Nephron (organoid): ENCODE results near the gene COL26A1.

Source experiments
- H3K27ac Mint-ChIP-seq, 3 experiments: 2 replicates each; pipeline ENCODE4 v1.8.0; 2020; ENCODE audit warnings: mixed read lengths in 3 of 3, mild to moderate bottlenecking in 2 of 3, moderate library complexity in 1 of 3
- H3K27me3 Mint-ChIP-seq: 2 replicates; pipeline ENCODE4 v1.8.0; 2021; ENCODE audit warnings: low read depth, mild to moderate bottlenecking, moderate library complexity, mixed read lengths
- H3K36me3 Mint-ChIP-seq: 2 replicates; pipeline ENCODE4 v1.8.0; 2020; ENCODE audit warnings: low read depth, mixed read lengths
- H3K4me1 Mint-ChIP-seq: 2 replicates; pipeline ENCODE4 v1.8.0; 2020; ENCODE audit warnings: mixed read lengths
- H3K4me3 Mint-ChIP-seq, 3 experiments: 2 replicates each; pipeline ENCODE4 v1.8.0; 2020; ENCODE audit warnings: mild to moderate bottlenecking in 3 of 3, mixed read lengths in 3 of 3, moderate library complexity in 2 of 3
- H3K9me3 Mint-ChIP-seq: 2 replicates; pipeline ENCODE4 v1.8.0; 2020; ENCODE audit warnings: mixed read lengths
- TF ChIP-seq, protein P1 (sequence below), 3 experiments: fragments of 200-600 bp; sonication (generic); IDR thresholded peaks; one replicate each; pipeline ENCODE4 v1.5.0; 2021; ENCODE audit warnings: antibody characterized with exemption in 3 of 3; ENCODE audit not compliant: unreplicated experiment in 3 of 3

COL26A1 gene

DNA sequence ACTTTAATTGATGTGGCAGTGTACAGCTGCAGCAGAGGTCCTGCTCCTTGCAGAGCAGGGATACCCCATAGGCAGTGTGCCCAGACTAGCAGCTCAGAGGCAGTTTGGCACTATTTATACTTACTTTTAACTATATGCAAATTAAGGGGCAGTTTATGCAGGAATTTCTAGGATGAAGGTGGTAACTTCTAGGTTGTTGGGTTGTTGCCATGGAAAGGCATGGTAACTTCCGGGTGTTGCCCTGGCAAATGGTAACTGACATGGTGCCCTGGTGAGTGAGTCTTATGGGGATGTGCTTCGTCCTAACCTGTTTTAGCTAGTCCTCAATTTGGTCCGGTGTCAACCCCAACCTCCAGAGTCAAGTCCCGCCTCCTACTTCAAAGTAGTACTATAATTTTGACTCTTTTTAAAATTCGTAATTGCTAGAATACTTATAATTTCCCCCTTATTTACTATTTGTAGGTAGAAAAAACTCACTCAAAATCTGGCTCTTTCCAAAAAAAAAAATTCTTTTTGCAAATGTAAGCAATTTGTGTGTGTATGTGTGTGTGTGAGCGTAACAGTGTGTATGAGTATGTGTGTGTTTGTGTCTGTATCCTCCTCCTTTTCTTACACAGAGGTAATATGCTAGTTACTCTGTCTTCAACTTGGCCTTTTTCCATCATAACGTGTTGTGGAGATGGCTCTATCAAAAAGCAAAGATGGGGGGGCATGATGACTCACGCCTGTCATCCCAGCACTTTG is 5.9 kb downstream of the COL26A1 start:
- H3K36me3 Mint-ChIP-seq, result peaks cover 33% of the 10 kb centered on the region
- H3K4me1 Mint-ChIP-seq, result peaks cover 38% of the 10 kb centered on the region
- H3K27ac Mint-ChIP-seq, result no peak overlapping the region
- peaks cover 9% of the 10 kb centered on the region for H3K27me3 Mint-ChIP-seq
- H3K4me3 Mint-ChIP-seq, result no peak overlapping the region
- peaks cover 5% of the 10 kb centered on the region for H3K9me3 Mint-ChIP-seq
- TF ChIP-seq, protein P1, sequence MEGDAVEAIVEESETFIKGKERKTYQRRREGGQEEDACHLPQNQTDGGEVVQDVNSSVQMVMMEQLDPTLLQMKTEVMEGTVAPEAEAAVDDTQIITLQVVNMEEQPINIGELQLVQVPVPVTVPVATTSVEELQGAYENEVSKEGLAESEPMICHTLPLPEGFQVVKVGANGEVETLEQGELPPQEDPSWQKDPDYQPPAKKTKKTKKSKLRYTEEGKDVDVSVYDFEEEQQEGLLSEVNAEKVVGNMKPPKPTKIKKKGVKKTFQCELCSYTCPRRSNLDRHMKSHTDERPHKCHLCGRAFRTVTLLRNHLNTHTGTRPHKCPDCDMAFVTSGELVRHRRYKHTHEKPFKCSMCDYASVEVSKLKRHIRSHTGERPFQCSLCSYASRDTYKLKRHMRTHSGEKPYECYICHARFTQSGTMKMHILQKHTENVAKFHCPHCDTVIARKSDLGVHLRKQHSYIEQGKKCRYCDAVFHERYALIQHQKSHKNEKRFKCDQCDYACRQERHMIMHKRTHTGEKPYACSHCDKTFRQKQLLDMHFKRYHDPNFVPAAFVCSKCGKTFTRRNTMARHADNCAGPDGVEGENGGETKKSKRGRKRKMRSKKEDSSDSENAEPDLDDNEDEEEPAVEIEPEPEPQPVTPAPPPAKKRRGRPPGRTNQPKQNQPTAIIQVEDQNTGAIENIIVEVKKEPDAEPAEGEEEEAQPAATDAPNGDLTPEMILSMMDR (IDR thresholded peaks at IDR 0.05; ENCODE audit: unreplicated experiment in 3 of 3), result no peak

- Mint-ChIP-seq H3K27me3 (peaks cover 7% of the 10 kb centered on the region), H3K4me3 (no peak overlapping the region), H3K36me3 (peaks cover 29% of the 10 kb centered on the region), H3K9me3 (peaks cover 5% of the 10 kb centered on the region), H3K27ac (no peak overlapping the region), H3K4me1 (peaks cover 43% of the 10 kb centered on the region)
- TF ChIP-seq, protein P1 (IDR thresholded peaks at IDR 0.05; ENCODE audit: unreplicated experiment in 3 of 3), result no peak
Measured at GRCh38 chr7:101370836-101371235, 8.2 kb downstream of the COL26A1 start.

DNA sequence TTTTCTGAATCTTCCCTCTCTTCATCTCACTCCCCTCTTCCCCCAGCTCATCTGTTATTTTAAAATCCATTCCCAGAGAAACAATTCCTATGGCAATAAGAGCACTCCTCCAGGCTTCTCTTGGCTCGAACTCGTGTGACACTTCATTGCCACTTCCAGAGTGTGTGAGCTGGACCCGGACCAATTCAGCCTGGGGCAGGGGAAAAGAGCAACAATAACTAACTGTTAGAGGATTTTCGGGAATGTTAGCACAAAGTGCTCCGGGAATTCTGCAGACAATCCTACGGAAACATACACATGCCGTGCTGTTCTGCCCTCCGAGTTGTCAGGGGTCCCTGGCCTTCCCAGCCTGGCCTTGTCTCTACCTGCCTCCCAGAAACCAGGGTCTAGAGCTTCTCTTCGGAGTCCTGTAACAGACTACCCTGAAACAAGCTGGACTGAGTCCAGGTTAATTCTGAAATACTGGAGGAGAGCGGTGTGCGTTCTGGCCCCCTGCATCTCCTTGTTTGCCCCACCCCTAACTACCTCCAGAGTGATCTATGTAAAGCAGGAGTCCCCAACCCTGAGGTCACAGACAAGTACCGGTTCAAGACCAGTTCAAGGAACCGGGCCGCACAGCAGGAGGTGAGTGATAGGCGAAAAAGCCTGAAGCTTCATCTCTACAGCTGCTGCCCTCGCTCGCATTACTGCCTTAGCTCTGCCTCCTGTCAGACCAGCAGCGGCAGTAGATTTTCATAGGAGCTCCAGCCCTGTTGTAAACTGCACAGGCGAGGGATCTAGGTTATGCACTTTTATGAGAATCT is 11.3 kb downstream of the COL26A1 start:
- peaks cover 38% of the 10 kb centered on the region for H3K4me1 Mint-ChIP-seq
- TF ChIP-seq, protein P1 (IDR thresholded peaks at IDR 0.05; ENCODE audit: unreplicated experiment in 3 of 3), result no peak
- no peaks in the 10 kb centered on the region for H3K9me3 Mint-ChIP-seq
- H3K27ac Mint-ChIP-seq, result peak overlapping the region; percentile 87 to 89 (median 87)
- peak overlapping the region; percentile 58 to 73 (median 62) for H3K4me3 Mint-ChIP-seq
- H3K36me3 Mint-ChIP-seq, result peaks cover 28% of the 10 kb centered on the region
- peaks cover 6% of the 10 kb centered on the region for H3K27me3 Mint-ChIP-seq

DNA sequence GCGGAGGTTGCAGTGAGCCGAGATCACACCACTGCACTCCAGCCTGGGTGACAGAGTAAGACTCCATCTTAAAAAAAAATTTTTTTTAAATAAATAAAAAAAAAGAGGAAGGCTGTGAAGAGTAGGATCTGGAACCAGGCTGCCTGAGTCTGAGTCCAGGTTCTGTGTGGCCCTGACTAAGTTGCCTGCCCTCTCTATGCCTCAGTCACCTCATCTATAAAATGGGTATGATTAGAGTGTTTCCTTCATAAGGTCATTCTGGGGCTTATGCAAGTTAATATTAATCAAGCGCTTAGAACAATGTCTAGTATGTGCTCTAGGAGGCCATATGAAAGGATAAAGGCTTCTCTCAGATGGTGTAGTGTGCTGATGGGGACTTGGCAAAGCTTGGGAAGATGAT is 12.3 kb downstream of the COL26A1 start:
- no peaks in the 10 kb centered on the region for H3K9me3 Mint-ChIP-seq
- peaks cover 44% of the 10 kb centered on the region for H3K4me1 Mint-ChIP-seq

GRCh38 chr7:101376601-101377000 is 13.9 kb downstream of the COL26A1 start:
- TF ChIP-seq, protein P1 (IDR thresholded peaks at IDR 0.05; ENCODE audit: unreplicated experiment in 3 of 3), result no peak
- Mint-ChIP-seq H3K36me3 (peaks cover 40% of the 10 kb centered on the region), H3K27ac (peak overlapping the region in 1 of 3 experiments; percentile 26), H3K9me3 (peaks cover 5% of the 10 kb centered on the region), H3K4me3 (no peak overlapping the region), H3K4me1 (peaks cover 49% of the 10 kb centered on the region), H3K27me3 (peaks cover 12% of the 10 kb centered on the region)

More for the DNA sequence above, 12.3 kb downstream of the COL26A1 start:
- peaks cover 34% of the 10 kb centered on the region for H3K36me3 Mint-ChIP-seq
- H3K27ac Mint-ChIP-seq, result no peak overlapping the region
- peaks cover 6% of the 10 kb centered on the region for H3K27me3 Mint-ChIP-seq
- TF ChIP-seq, protein P1 (IDR thresholded peaks at IDR 0.05; ENCODE audit: unreplicated experiment in 3 of 3), result no peak
- H3K4me3 Mint-ChIP-seq, result no peak overlapping the region
